CD4-positive, alpha-beta T cell treated with Interleukin-6 for 4 hours (primary cell): ENCODE results near the gene GLRA3.
"Not testable (repeated sequence)": the region's sequence is repeated elsewhere in the genome, so short reads cannot be mapped to it uniquely, and the experiment has no call there.

Experiments
- DNase-seq: peaks from one replicate; pipeline ENCODE4 v3.0.0-alpha.2; 2020; ENCODE audit warnings: mixed read lengths

GLRA3 gene

DNA sequence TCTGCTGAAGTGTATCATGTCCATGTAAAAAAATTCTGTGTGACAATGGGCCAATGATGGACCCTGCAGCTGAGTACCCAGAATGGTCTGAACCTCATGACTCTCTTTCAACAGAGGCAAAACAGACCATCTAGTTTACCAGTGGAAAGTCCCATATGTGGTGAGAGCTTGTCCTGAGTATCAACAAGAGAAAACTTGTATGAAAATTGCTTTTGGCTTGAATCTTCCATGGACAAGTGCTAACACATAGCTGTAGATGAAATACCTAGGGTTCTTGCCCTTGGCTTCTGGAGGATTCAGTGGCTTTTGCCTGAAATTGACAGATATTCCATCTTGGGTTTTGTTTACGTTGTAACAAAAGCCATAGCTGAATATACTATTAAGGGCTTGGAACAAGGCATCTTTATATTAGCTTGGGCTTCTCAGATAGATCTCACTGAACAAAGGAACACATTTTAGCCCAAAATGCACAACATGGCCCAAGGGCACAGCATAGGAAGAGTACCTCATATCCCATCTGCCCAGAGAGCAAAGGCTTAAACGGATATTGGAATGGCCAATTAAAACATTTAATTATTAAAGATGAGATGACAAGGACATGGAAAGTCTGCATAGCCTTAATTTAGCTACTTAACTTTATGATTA lies 178.2 kb downstream of the GLRA3 start:
- DNase-seq: no peak

GRCh38 chr4:174648812-174649211 lies 180.2 kb downstream of the GLRA3 start:
- no peak for DNase-seq

DNA sequence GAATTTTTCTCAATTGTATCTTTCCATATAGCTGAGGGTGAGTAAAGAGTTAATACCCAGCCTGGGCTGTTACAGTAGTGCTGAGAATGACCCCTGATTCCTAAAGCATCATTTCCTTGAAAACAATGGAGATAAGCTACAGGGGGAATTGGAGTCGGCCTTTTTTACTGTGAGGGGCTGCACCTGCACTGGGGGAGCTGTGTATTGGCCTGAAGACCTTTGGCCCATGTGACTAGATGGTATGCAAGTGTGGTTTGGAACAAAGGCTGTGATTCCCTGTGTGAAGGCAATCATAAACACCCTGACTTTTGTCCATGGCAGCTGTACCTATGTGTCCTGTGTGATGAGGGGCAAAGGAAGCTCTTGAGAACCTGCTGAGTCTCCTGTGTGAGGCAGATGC lies 182.7 kb downstream of the GLRA3 start:
- no peak for DNase-seq

DNA sequence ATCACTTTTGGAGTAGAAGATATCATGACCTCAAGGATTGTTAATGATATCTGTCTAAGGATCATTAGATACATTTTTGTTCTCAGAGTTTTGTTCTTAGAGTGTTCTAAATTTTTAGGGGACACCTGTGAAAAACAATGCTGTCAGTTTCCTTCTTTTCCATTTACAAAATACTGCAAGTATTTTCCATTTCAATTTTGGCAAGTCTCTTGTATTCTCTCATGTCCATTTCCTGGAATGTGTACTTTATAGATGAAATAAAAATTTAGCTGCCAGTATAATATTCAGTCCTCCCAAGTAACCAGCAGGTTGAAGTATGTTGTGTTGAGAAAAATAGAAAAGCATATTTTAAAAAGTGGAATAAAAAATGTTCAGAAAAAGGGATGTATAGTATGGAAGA lies 188.9 kb downstream of the GLRA3 start:
- DNase-seq: no peak

GRCh38 chr4:174635732-174636131 lies 193.3 kb downstream of the GLRA3 start:
- no peak for DNase-seq

- no peak for DNase-seq
Measured at GRCh38 chr4:174633399-174633798, 195.6 kb downstream of the GLRA3 start.

- DNase-seq: peak; percentile 4
Measured at GRCh38 chr4:174631901-174632758, 196.9 kb downstream of the GLRA3 start.

DNA sequence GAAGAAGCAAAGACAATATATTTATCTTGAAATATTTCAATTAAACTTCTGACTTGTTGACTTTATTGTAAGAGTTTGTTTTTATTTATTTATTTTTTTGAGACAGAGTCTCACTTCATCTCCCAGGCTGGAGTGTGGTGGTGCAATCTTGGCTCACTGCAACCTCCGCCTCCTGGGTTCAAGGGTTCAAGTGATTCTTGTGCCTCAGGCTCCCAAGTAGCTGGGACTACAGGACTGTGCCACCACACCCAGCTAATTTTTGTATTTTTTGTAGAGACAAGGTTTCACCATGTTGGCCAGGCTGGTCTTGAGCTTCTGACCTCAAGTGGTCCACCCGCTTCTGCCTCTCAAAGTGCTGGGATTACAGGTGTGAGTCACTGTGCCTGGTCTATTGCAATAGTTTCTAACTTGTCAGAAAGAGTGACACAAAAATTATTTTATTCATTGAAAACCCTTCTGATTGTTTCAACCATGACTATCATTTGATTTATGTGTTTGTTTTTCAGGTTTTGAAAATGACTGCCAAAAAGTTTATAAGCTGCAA lies 199.1 kb downstream of the GLRA3 start:
- not testable (repeated sequence) for DNase-seq

DNA sequence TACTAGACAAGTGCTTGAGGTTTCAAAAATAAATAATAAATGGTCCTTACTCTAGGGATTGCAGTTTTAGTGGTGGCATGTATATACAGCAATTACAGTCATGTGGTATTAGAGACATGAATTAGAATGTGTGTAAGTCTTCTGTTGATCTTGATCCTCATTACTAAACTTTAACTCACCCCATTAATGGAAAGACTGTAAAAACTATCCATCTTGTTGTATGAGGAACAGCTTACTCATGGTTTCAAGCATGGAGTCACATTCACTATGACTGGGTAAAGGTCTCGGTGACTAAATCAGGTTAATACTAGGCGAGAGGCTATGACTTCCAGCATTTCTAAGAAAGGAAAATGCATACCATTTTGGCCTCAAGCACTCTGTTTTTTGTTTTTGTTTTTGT lies 199.8 kb downstream of the GLRA3 start:
- no peak for DNase-seq

- no peak for DNase-seq
Measured at GRCh38 chr4:174628191-174628590, 200.9 kb downstream of the GLRA3 start.

GRCh38 chr4:174627473-174627872 lies 201.6 kb downstream of the GLRA3 start:
- no peak for DNase-seq

DNA sequence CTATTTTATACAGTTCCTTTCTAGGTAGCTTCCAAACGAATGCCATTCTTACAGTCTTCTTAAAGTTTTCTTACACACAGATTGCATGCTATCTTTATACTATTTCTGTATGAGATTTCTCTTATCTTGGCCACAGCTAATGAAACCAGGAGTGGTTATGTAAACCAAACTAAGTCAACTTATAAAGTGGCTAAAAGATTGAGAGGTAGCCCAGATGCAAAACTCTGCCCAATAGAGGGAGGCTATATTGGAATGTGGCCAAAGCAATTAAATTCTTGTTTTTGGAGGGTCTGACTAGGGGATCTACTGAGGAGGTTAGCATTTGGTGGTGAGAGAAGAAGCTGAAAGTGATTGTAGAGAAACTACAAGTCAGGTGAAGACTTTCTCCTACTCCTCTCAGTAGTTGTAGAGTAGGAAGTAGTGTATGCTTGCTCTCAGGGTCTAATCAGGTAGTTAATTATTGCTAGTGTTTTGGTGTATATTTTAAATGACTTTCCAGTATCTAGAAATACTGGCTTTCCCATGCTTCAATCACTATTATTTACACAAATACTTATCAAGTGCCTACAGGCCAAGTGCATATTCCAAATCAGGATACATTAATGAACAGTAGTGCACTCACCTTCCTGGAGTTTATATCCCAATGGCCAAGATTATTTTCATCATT lies 202.6 kb downstream of the GLRA3 start:
- no peak for DNase-seq

- DNase-seq: no peak
Measured at GRCh38 chr4:174616661-174617060, 212.4 kb downstream of the GLRA3 start.

DNA sequence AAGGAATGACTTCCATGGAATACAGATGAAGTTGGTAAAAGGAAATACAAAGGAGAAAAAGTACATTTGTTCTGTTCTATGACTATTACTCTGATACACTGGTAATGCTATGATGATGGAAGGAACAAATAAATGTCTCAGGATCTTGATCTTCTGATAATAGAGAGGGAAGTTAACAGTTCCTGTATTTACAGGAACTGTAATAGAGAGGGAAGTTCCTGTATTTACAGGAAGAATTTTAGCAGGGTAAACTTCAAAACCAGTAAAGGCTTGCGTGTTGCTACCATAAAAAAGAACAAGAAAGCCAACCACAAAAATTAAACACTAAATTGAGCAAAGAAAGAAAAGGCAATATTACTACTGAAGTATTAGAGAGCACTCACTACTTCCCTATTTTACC lies 215.1 kb downstream of the GLRA3 start:
- DNase-seq: no peak

DNA sequence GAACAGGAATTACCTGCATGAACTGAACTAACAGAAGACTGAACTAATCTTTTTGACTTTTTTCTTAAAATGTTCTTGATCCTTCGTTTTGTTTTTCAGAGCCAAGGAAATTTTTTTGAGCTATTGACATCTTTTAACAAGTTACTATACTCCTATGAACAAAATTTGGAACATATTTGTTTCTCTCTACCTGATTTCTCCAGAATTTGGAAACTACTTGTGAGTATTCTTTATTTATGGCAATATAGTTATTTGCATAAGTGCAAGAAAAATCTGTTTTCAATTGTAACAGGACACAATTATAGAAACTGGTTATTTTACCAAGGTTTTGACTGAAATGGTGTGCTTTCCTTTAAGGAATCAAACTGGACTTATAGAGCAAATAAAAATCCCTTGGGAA lies 217.3 kb downstream of the GLRA3 start:
- DNase-seq: no peak

DNA sequence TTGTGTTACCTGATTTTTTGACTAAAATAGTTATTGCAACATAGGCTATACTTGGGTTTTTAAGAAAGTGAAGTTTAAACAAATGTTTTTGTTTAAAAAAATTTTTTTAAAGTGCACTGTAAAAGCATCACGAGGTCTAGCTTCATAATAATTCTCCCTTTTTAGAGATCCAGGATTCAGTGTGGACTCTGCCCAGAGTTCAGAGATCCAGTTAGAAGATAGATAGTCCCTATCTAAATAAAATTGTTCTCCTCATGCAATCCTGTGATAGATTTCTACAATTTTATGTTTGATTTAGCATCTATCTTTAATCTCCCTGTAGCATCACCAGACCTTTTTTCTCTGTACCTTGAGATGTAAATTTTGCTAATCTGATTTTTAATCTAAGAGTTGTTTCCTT lies 221.3 kb downstream of the GLRA3 start:
- no peak for DNase-seq

DNA sequence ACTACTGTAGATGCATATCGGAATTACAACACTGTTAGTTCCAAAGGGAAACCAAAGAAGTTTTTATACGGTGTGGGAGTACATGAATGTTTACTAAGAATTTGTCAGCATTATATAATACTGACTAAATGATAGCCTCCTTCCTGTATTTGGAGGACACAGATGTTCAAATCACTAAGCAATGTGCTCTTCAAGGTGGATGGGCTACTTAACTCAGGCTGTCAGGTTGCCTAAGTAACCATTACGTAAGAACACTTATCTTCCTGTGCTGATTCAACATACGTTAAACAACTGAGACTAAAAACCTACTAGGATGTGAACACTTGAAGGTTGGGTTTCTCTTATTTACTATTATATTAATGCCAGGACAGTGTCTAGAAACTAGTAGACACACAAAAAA lies 224.8 kb downstream of the GLRA3 start:
- DNase-seq: no peak

- no peak for DNase-seq
Measured at GRCh38 chr4:174600391-174600790, 228.7 kb downstream of the GLRA3 start.

DNA sequence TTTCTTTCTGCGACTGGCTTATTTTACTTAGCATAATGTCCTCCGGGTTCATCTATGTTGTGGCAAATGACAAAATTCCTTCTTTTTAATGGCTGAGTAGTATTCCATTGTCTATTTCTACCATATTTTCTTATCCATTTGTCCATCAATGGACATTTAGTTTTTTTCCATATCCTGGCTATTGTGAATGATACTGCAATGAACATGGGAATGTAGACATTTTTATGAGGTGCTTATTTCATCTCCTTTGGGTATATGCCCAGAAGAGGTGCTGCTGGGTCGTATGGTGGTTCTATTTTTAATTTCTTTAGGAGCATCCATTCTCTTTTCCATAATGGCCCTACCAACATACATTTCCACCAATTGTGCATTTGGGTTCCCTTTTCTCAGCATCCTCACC lies 230.2 kb downstream of the GLRA3 start:
- no peak for DNase-seq

DNA sequence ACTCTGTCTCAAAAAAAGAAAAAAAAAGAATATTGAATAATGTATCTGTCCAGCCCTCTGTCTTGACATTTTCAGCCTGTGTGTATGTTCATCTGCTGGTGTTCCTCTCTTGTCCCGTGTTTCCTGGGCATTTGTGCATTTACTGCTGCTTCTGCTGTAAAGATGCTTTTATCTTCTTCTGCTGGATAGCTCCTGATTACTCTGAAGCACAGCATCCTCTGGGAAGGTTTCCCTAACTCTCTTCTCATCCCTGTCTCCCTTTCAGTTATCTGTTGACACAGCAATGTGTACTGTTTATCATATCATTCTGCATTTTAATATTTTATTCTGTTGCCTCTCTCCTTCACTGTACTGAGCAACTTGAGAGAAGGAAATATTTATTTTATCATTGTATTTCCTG lies 232.5 kb downstream of the GLRA3 start:
- no peak for DNase-seq

- no peak for DNase-seq
Measured at GRCh38 chr4:174595141-174595929, 233.7 kb downstream of the GLRA3 start.

DNA sequence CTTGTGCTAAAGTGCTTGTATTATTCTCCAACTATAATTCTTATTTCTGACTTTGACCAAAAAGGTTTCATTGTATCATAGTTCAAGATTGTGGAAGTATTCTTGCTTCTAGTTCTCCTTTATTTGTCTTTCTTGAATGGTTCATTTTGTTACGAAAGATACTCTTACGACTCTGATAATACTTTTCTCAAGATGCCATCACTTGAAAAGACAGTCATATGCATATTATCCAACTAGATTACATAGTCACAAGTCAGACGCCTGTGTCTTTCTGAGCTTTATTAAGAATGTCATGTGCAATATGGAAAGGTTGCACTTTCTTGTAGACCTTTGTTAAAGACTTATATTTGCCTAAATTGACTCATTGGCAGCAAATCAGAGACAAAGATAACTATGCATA lies 235.3 kb downstream of the GLRA3 start:
- no peak for DNase-seq

GRCh38 chr4:174592985-174593335 lies 236.1 kb downstream of the GLRA3 start:
- DNase-seq: no peak
